ENCODE data around the gene PRKN. TPM values are rescaled to one million over a fixed set of nuclear protein-coding genes. Genes with fewer than 3 reads are reported as not detected.

PRKN gene
- total RNA-seq, 1 experiment from 2014 or later = 0.34 TPM

DNA sequence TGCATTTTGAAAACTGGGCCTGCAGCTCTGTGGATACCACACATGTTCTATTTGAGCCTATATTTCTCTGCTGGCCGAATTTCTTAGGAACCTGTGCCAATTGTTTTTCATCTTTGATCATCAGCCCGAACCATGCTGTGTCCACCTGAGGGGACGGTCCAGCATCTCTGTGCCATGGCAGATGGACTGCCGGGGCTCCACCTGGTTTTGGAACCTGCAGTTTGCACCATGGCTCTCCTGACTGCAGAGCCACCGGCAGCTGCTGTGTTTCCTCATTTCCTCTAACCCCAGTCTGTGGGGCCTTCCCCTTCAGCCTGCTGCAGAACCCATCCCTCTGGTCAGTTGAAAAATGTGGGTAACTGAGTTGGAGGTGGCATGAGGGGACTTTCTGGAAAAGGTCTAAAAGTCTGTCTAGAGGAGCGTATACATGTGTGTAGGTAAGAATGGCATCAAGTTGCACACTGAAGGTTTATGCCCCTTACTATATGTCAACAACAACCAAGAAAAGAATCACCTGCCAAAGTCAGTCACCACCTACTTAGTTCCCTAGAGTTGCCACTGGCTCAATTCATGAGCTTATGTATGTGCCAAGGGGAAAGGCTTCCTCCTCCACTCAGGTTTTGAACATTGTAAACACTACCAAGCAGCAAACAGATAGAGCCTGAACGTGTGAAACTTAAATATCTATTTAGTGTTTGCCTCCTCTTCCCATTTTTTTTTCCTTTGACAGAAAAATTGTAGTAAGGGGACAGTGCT is 548.2 kb downstream of the PRKN start:
- Mint-ChIP-seq H3K27ac (ENCODE audit: unreplicated experiment) (no peak overlapping the region), H3K27me3 (ENCODE audit: insufficient read depth, unreplicated experiment) (no peaks in the 10 kb centered on the region), H3K4me1 (ENCODE audit: low read depth, unreplicated experiment) (no peaks in the 10 kb centered on the region), H3K36me3 (ENCODE audit: insufficient read depth, unreplicated experiment) (no peaks in the 10 kb centered on the region), H3K9me3 (ENCODE audit: unreplicated experiment) (no peaks in the 10 kb centered on the region), H3K4me3 (ENCODE audit: unreplicated experiment) (no peak overlapping the region)
- POLR2A ChIA-PET = no interaction called here
- no peaks in the 10 kb centered on the region for H3K36me3 ChIP-seq (ENCODE audit: control insufficient read depth, insufficient read depth, low read length)
- no peak overlapping the region for H3K4me3 ChIP-seq (ENCODE audit: low read depth, low read length)
- no peak for TF ChIP-seq CTCF (IDR thresholded peaks at IDR 0.05; ENCODE audit: insufficient read depth in 1 of 2, low read depth in 1 of 2, low read length in 1 of 2, severe bottlenecking in 1 of 2, unreplicated experiment in 1 of 2)
- H3K9me3 ChIP-seq = no peaks in the 10 kb centered on the region
- intact Hi-C loops (cut with micrococcal nuclease; ENCODE audit: unreplicated experiment) = no loop called here
- no peak for DNase-seq
- no peaks in the 10 kb centered on the region for H3K4me1 ChIP-seq
- CTCF ChIA-PET = no interaction called here
- BruUV-seq (replicated peaks) = no TSS peak
- no peaks in the 10 kb centered on the region; the same call in 1 of the 2 replicates for H3K27me3 ChIP-seq (replicated peaks; ENCODE audit: control insufficient read depth, insufficient read depth, low read length)

DNA sequence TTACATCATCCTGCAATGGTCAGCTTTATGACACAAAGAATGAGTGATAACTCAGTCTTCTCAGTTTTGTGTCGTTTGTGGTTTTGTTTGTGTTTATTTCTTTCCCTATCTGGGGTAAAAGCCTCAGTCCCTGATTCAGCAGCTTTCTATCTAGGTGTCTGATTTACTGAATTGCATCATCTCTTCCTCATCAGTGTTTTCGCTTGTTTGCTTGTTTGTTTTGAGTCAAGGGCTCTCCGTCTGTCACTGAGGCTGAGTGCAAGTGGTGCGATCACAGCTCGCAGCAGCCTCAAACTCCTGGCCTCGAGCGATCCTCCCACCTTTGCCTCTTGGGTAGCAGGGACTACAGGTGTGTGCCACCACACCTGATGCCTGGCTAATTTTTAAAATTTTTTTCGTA is 548.9 kb downstream of the PRKN start:
- Mint-ChIP-seq H3K4me3 (ENCODE audit: unreplicated experiment) (no peak overlapping the region), H3K36me3 (ENCODE audit: insufficient read depth, unreplicated experiment) (no peaks in the 10 kb centered on the region), H3K9me3 (ENCODE audit: unreplicated experiment) (no peaks in the 10 kb centered on the region), H3K27ac (ENCODE audit: unreplicated experiment) (no peak overlapping the region), H3K27me3 (ENCODE audit: insufficient read depth, unreplicated experiment) (no peaks in the 10 kb centered on the region), H3K4me1 (ENCODE audit: low read depth, unreplicated experiment) (no peaks in the 10 kb centered on the region)
- intact Hi-C loops (cut with micrococcal nuclease; ENCODE audit: unreplicated experiment) = no loop called here
- no TSS peak for BruUV-seq (replicated peaks)
- Histone ChIP-seq H3K4me3 (ENCODE audit: low read depth, low read length) (no peak overlapping the region), H3K27me3 (replicated peaks; ENCODE audit: control insufficient read depth, insufficient read depth, low read length) (no peaks in the 10 kb centered on the region; the same call in 1 of the 2 replicates), H3K9me3 (no peaks in the 10 kb centered on the region), H3K4me1 (no peaks in the 10 kb centered on the region), H3K36me3 (ENCODE audit: control insufficient read depth, insufficient read depth, low read length) (no peaks in the 10 kb centered on the region)
- no peak for DNase-seq
- POLR2A ChIA-PET = no interaction called here
- TF ChIP-seq CTCF (IDR thresholded peaks at IDR 0.05; ENCODE audit: insufficient read depth in 1 of 2, low read depth in 1 of 2, low read length in 1 of 2, severe bottlenecking in 1 of 2, unreplicated experiment in 1 of 2) = no peak
- CTCF ChIA-PET = interaction anchor here (0.6 kb wide), 1 partner anchor 62 kb away, joined by 6 read pairs; no protein-coding TSS in a partner anchor

- CTCF ChIA-PET = interaction anchor here (0.6 kb wide), 1 partner anchor 62 kb away, joined by 6 read pairs; no protein-coding TSS in a partner anchor
- no peak for TF ChIP-seq CTCF (IDR thresholded peaks at IDR 0.05; ENCODE audit: insufficient read depth in 1 of 2, low read depth in 1 of 2, low read length in 1 of 2, severe bottlenecking in 1 of 2, unreplicated experiment in 1 of 2)
- Mint-ChIP-seq H3K27ac (ENCODE audit: unreplicated experiment) (no peak overlapping the region), H3K4me1 (ENCODE audit: low read depth, unreplicated experiment) (no peaks in the 10 kb centered on the region), H3K9me3 (ENCODE audit: unreplicated experiment) (no peaks in the 10 kb centered on the region), H3K27me3 (ENCODE audit: insufficient read depth, unreplicated experiment) (no peaks in the 10 kb centered on the region), H3K4me3 (ENCODE audit: unreplicated experiment) (no peak overlapping the region), H3K36me3 (ENCODE audit: insufficient read depth, unreplicated experiment) (no peaks in the 10 kb centered on the region)
- no peaks in the 10 kb centered on the region; the same call in 1 of the 2 replicates for H3K27me3 ChIP-seq (replicated peaks; ENCODE audit: control insufficient read depth, insufficient read depth, low read length)
- H3K9me3 ChIP-seq = no peaks in the 10 kb centered on the region
- no peaks in the 10 kb centered on the region for H3K36me3 ChIP-seq (ENCODE audit: control insufficient read depth, insufficient read depth, low read length)
- BruUV-seq (replicated peaks) = no TSS peak
- no peak for DNase-seq
- H3K4me3 ChIP-seq (ENCODE audit: low read depth, low read length) = no peak overlapping the region
- intact Hi-C loops (cut with micrococcal nuclease; ENCODE audit: unreplicated experiment) = no loop called here
- H3K4me1 ChIP-seq = no peaks in the 10 kb centered on the region
- POLR2A ChIA-PET = no interaction called here
Observed at GRCh38 chr6:162178266-162178665, 549.3 kb downstream of the PRKN start.
